MM.1S (cell line): Measurements from ENCODE around the gene RPS6KA3.

ENCODE experiments used
- EZH2 ChIP-seq: fragments of 300-600 bp; sonication (generic); optimal IDR thresholded peaks from 2 replicates; pipeline ENCODE3; 2017; ENCODE audit warnings: low read depth, mild to moderate bottlenecking, antibody characterized with exemption, low read length, mixed read lengths
- TF ChIP-seq, protein P1 (sequence below): fragments of 300-600 bp; sonication (generic); IDR thresholded peaks from 2 replicates; pipeline ENCODE4 v1.5.1; 2016; ENCODE audit warnings: antibody characterized with exemption, low read length, mixed read lengths

DNA sequence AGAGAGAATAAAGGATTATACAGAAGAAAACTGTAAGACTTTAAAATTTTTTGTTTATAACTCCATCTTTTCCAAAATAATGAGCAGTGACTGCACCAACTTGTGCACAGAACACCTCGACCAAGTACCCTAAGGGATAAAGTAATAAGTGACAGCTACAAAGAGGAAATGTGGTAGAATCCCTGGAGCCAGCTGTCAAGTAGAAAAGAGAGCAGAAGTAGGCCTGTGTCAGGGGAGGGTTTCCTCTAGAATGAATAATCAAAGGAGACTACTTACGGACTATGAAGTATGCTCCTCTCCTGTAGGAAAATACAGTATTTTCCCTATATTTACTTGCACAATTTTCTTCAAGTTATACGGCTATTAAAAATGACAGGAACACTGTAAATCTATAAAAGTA lies 126.3 kb downstream of the RPS6KA3 start:
- TF ChIP-seq, protein P1, sequence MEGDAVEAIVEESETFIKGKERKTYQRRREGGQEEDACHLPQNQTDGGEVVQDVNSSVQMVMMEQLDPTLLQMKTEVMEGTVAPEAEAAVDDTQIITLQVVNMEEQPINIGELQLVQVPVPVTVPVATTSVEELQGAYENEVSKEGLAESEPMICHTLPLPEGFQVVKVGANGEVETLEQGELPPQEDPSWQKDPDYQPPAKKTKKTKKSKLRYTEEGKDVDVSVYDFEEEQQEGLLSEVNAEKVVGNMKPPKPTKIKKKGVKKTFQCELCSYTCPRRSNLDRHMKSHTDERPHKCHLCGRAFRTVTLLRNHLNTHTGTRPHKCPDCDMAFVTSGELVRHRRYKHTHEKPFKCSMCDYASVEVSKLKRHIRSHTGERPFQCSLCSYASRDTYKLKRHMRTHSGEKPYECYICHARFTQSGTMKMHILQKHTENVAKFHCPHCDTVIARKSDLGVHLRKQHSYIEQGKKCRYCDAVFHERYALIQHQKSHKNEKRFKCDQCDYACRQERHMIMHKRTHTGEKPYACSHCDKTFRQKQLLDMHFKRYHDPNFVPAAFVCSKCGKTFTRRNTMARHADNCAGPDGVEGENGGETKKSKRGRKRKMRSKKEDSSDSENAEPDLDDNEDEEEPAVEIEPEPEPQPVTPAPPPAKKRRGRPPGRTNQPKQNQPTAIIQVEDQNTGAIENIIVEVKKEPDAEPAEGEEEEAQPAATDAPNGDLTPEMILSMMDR, result no peak
- TF ChIP-seq EZH2, result no peak
